HG02763 (cell line): ENCODE results near the gene RNF212.

Experiments used
- ATAC-seq: cut with Tn5 transposase; IDR thresholded peaks from one replicate; pipeline ENCODE4 v1.9.1; 2021; ENCODE audit warnings: mild to moderate bottlenecking, moderate library complexity; ENCODE audit not compliant: unreplicated experiment

Gene RNF212

GRCh38 chr4:1036976-1037810 is 76.2 kb downstream of the RNF212 start:
- no peak for ATAC-seq

- ATAC-seq, result no peak
Measured at GRCh38 chr4:1036095-1036494, 77.3 kb downstream of the RNF212 start.

- no peak for ATAC-seq
Measured at GRCh38 chr4:1035510-1035909, 77.9 kb downstream of the RNF212 start.

GRCh38 chr4:1033840-1034551 is 79.4 kb downstream of the RNF212 start:
- no peak for ATAC-seq

GRCh38 chr4:1032861-1033260 is 80.5 kb downstream of the RNF212 start:
- ATAC-seq, result no peak

GRCh38 chr4:1031956-1032795 is 81.2 kb downstream of the RNF212 start:
- ATAC-seq, result no peak

GRCh38 chr4:1031346-1031745 is 82.0 kb downstream of the RNF212 start:
- ATAC-seq, result no peak

GRCh38 chr4:1030559-1030958 is 82.8 kb downstream of the RNF212 start:
- no peak for ATAC-seq

GRCh38 chr4:1030031-1030430 is 83.3 kb downstream of the RNF212 start:
- no peak for ATAC-seq

- no peak for ATAC-seq
Measured at GRCh38 chr4:1029529-1029928, 83.8 kb downstream of the RNF212 start.

- no peak for ATAC-seq
Measured at GRCh38 chr4:1028574-1029220, 84.7 kb downstream of the RNF212 start.

GRCh38 chr4:1027915-1028238 is 85.5 kb downstream of the RNF212 start:
- no peak for ATAC-seq

- ATAC-seq, result no peak
Measured at GRCh38 chr4:1027219-1027914, 86.0 kb downstream of the RNF212 start.

GRCh38 chr4:1026115-1026514 is 87.2 kb downstream of the RNF212 start:
- ATAC-seq, result peak; percentile 54

- no peak for ATAC-seq
Measured at GRCh38 chr4:1024882-1025545, 88.3 kb downstream of the RNF212 start.

GRCh38 chr4:1023895-1024740 is 89.2 kb downstream of the RNF212 start:
- no peak for ATAC-seq

GRCh38 chr4:1023075-1023640 is 90.2 kb downstream of the RNF212 start:
- ATAC-seq, result no peak

- no peak for ATAC-seq
Measured at GRCh38 chr4:1022739-1023066, 90.7 kb downstream of the RNF212 start.
